GM21381 (cell line): ENCODE results near the gene UNC119.

Experiments
- ATAC-seq: cut with Tn5 transposase; IDR thresholded peaks from one replicate; pipeline ENCODE4 v1.9.1; 2021; ENCODE audit warnings: mild to moderate bottlenecking, moderate library complexity; ENCODE audit not compliant: unreplicated experiment

UNC119 gene

GRCh38 chr17:28545141-28545503 lies 7.3 kb downstream of the UNC119 start:
- ATAC-seq, result no peak

- ATAC-seq, result no peak
Observed at GRCh38 chr17:28544402-28545140, 7.9 kb downstream of the UNC119 start.

DNA sequence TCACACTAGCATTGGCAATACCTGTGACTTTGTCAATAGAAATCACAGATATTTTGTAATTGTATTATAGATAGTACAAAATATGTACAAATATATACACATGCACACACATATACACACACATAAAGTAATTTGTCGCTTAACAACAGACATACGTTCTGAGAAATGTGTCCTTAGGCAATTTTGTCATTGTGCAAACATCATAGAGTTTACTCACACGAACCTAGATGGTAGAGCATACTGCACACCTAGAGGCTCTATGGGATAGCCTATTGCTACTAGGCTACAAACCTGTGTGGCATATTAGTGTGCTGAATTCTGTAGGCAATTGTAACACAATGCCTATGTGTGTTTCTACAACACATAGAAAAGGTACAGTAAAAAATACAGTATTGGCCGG lies 11.0 kb downstream of the UNC119 start:
- no peak for ATAC-seq

- ATAC-seq, result no peak
Observed at GRCh38 chr17:28540231-28540630, 12.2 kb downstream of the UNC119 start.

DNA sequence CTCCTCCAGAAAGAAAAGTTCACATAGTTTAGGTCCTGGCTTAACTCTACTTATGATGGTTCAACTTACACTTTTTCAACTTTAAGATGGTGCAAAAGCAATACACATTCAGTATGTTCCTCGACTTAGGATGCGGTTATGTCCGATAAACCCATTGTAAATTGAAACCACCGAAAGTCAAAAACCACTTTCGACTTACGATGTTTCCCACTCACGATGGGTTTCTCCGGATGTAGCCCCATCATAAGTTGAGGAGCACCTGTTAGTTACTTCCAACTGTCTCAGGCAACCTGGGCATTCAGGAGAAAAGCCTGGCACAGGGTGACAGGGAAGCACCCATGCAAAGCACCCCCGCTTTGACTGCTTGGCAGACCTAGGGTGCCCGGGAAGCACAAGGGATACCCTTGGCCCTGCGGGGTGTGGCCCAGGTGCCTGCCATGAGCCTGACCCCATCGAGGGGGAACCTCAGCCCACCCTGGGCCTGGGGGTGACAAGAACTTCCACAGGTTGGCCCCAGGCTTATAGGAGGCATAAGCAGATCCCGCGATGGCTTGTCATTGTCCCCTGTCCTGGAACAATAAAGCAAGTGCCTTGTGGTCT lies 14.0 kb downstream of the UNC119 start:
- no peak for ATAC-seq

GRCh38 chr17:28537219-28537610 lies 15.2 kb downstream of the UNC119 start:
- no peak for ATAC-seq

DNA sequence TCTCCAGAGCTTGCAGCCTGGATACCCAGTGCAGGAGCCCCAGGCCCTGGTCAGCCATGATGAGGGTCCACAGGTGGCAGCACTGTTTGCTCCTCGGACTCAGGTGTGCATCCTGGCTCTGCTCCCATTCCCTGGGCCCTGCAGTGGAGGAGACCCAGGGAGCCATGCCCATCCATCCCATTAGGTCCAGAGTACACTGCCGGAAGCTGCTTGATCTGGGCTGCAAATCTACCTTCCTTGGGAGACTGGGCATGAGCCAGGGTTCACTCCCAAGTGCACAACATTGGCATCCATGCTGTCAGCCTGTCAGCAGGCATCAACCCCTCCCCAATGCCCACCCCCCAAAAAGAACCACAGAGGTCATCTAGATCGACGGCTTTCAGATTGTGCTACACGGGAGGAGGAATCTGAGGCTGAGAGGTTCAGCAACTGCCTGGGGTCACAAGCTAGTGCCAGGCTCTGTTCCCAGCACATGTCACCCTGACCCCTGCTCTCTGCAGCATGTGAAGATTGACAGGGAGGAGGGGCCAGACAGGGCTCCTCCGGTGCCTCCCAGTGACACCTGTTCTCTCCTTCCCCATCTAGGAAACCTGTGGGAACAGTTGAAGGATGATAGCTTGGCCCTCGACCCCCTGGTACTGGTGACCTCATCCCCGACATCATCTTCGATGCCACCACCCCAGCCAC lies 15.7 kb downstream of the UNC119 start:
- no peak for ATAC-seq

DNA sequence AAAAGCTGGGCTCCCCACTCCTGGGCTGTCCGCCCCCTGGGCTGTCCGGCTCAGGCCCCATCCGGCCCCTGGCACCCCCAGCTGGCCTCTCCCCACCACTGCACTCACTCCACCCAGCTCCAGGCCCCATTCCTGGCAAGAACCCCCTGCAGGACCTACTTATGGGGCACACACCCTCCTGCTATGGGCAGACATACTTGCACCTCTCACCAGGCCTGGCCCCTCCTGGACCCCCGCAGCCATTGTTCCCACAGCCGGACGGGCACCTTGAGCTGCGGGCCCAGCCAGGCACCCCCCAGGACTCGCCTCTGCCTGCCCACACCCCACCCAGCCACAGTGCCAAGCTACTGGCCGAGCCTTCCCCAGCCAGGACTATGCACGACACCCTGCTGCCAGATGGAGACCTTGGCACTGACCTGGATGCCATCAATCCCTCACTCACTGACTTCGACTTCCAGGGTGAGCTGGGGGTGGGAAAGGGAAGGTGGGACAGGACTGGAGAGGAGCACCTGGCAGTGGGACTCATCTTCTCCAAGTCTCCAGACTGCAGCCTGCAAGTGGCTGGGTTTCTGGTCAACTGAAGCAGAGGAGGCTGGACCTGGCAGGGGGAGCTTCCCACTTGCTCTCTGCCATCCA lies 17.6 kb downstream of the UNC119 start:
- ATAC-seq, result no peak

- ATAC-seq, result no peak
Observed at GRCh38 chr17:28533091-28533807, 19.2 kb downstream of the UNC119 start.

DNA sequence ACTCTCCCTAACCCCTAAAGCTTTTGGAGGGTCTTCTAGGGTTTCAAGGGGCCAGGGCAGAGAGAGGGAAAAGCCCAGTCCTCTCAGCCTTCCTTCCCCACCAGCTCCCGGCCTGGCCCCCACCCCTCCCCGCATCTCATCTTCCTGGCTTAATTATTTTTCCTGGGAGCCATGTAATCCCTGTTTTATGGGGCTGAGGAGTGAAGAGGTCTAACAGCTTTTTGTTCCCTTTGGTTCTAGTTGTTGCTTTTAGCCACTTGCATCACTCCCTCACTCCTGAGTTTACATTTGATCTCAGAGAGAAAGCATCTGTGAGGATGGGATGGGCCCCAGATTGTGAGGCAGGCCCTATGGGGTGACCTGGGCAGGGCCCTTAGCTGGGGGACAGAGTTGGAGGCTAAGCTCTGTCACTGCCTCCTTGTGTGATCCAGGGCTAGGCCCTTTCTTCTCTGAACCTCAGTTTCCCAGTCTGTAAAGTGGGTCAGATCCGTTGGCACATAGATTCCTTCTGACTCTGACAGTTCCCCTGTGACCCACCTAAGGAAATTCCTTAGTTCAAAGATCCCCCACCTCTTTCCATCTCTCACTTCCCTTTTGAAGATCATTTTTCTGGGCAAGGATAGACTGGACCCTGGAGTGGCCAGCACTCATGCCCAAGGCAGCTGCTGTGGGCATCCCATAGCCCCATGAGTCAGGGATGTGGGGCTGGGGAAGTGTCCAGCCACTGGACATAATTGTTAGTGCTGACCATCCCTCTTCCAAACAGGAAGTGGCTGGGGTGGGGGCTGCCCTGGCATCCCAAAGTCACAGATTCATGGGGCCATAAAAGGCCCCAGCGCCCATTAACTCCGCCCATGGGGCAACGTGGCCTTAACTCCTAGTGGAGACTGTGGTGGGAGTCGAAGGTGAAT lies 20.1 kb downstream of the UNC119 start:
- no peak for ATAC-seq

- no peak for ATAC-seq
Observed at GRCh38 chr17:28530926-28531325, 21.5 kb downstream of the UNC119 start.

GRCh38 chr17:28530250-28530649 lies 22.2 kb downstream of the UNC119 start:
- no peak for ATAC-seq

DNA sequence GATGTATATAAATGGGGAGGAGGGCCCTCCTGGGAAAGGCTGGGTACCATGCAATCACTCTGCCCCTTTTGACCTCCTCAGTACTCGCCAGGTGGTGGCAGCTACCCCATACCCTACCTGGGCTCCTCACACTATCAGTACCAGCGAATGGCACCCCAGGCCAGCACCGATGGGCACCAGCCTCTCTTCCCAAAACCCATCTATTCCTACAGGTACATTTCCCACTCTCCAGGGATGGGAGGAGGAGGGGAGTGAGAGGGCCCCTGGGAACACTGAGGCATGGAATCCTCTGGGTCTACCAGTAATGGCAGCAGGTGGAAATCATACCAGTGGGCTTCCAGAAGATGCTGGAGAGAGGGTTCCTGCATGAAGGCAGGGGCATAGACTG lies 23.4 kb downstream of the UNC119 start:
- no peak for ATAC-seq

GRCh38 chr17:28528327-28529012 lies 24.0 kb downstream of the UNC119 start:
- no peak for ATAC-seq

GRCh38 chr17:28527859-28528258 lies 24.6 kb downstream of the UNC119 start:
- ATAC-seq, result no peak

- no peak for ATAC-seq
Observed at GRCh38 chr17:28527181-28527681, 25.2 kb downstream of the UNC119 start.

GRCh38 chr17:28526381-28526780 lies 26.0 kb downstream of the UNC119 start:
- ATAC-seq, result no peak

- no peak for ATAC-seq
Observed at GRCh38 chr17:28524476-28525424, 27.7 kb downstream of the UNC119 start.
